ENCODE results near the gene MTMR12.

MTMR12 gene

DNA sequence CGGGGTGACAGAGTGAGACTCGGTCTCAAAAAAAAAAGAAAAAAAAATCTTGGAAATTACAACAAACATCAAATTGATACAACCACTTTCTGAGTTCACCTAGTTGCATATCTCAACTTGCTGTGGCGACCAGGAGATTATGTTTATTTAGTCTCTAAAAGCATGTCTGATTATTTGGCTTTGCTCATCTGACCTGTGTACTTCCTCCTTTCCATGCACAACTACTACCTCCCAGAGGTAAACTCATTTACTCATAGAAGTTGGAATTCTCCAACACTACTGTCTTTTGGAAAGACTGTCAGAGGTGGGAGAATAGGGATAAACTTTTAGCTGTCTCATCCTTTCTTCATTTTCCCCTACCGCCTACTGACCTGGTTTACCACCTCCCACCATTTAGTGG lies 42.6 kb downstream of the MTMR12 start:
- Histone ChIP-seq H3K9ac (ENCODE audit: low read length) (no peak overlapping the region), H3K9me3 (ENCODE audit: low read length) (no peaks in the 10 kb centered on the region), H3K27me3 (ENCODE audit: control insufficient read depth in 1 of 2, insufficient read depth in 2 of 2, low read length in 2 of 2) (no peaks in the 10 kb centered on the region), H3K36me3 (ENCODE audit: insufficient read depth, low read length) (peaks cover 65% of the 10 kb centered on the region), H3K4me3 (ENCODE audit: low read depth in 1 of 2, low read length in 2 of 2) (no peak overlapping the region), H3K4me1 (ENCODE audit: insufficient read depth, low read length) (no peaks in the 10 kb centered on the region), H3K27ac (ENCODE audit: low read depth, low read length) (no peak overlapping the region)

DNA sequence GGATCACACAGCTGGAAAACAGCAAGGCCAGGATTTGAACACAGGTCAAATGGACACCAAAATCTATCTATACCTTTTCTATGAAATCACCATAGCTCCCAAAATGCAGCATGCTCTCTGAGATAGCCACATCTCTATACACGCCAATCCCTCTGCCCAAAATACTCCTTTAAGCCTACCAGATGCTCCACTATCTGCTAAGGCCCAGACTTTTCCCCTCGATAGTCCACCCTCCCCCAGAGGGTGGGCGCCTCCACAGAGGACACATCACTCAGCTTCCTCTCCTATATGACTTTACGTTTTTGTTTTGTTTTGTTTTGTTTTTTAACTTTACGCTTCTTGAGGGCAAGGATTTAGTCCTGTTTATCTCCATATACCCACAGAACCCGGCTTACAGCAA lies 46.8 kb downstream of the MTMR12 start:
- Histone ChIP-seq H3K9me3 (ENCODE audit: low read length) (no peaks in the 10 kb centered on the region), H3K4me3 (ENCODE audit: low read depth in 1 of 2, low read length in 2 of 2) (no peak overlapping the region), H3K27me3 (ENCODE audit: control insufficient read depth in 1 of 2, insufficient read depth in 2 of 2, low read length in 2 of 2) (no peaks in the 10 kb centered on the region), H3K36me3 (ENCODE audit: insufficient read depth, low read length) (peaks cover 59% of the 10 kb centered on the region), H3K4me1 (ENCODE audit: insufficient read depth, low read length) (no peaks in the 10 kb centered on the region), H3K27ac (ENCODE audit: low read depth, low read length) (no peak overlapping the region), H3K9ac (ENCODE audit: low read length) (no peak overlapping the region)

DNA sequence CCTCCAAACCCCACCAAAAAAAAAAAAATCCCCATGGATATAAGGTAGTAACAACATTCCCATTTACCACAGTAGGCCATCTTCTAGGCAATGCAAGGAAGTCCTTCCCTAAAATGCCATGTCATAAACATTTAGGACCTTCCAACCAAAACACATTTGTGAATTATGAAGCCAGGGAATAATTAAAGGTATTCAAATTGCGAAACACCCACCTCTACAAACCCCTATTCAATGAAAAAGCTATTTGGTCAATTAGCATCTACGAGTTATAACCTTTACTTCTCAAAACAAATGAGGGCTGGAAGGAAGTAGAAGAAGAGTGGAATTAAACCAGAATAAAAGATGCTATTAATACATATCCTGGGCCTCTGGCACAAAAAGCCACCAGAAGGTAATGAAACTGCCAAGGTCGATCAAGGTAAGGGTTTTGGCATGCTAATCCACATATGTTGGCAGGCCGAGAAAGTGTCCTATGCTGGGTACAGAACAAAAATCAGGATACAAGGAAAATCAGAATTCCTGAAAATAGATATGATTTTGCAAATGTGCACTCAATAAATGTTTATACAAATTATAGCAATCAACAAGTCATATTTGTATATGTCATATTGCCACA lies 47.7 kb downstream of the MTMR12 start:
- Histone ChIP-seq H3K4me3 (ENCODE audit: low read depth in 1 of 2, low read length in 2 of 2) (no peak overlapping the region), H3K4me1 (ENCODE audit: insufficient read depth, low read length) (no peaks in the 10 kb centered on the region), H3K9me3 (ENCODE audit: low read length) (no peaks in the 10 kb centered on the region), H3K36me3 (ENCODE audit: insufficient read depth, low read length) (peaks cover 54% of the 10 kb centered on the region), H3K9ac (ENCODE audit: low read length) (no peak overlapping the region), H3K27me3 (ENCODE audit: control insufficient read depth in 1 of 2, insufficient read depth in 2 of 2, low read length in 2 of 2) (no peaks in the 10 kb centered on the region), H3K27ac (ENCODE audit: low read depth, low read length) (no peak overlapping the region)

DNA sequence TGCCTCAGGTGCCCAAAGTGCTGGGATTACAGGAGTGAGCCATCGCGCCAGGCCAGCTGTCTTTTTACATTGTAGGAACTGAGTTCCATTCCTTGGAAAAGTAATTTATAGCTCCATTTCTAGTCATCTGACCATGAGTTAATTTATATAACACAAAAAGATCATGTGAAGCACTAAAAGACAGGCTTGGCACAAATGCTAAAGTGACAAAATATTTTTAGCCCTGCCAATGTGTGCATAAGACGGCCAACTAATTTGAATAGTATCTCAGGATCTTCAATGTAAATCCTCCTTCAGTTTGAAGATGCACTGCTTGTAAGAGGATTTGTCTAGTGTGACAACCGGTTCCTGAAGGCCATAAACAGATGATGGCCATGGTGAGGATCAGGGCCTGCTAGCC lies 49.1 kb downstream of the MTMR12 start:
- Histone ChIP-seq H3K9ac (ENCODE audit: low read length) (no peak overlapping the region), H3K36me3 (ENCODE audit: insufficient read depth, low read length) (peaks cover 55% of the 10 kb centered on the region), H3K27me3 (ENCODE audit: control insufficient read depth in 1 of 2, insufficient read depth in 2 of 2, low read length in 2 of 2) (no peaks in the 10 kb centered on the region), H3K4me3 (ENCODE audit: low read depth in 1 of 2, low read length in 2 of 2) (no peak overlapping the region), H3K9me3 (ENCODE audit: low read length) (no peaks in the 10 kb centered on the region), H3K4me1 (ENCODE audit: insufficient read depth, low read length) (no peaks in the 10 kb centered on the region), H3K27ac (ENCODE audit: low read depth, low read length) (no peak overlapping the region)

DNA sequence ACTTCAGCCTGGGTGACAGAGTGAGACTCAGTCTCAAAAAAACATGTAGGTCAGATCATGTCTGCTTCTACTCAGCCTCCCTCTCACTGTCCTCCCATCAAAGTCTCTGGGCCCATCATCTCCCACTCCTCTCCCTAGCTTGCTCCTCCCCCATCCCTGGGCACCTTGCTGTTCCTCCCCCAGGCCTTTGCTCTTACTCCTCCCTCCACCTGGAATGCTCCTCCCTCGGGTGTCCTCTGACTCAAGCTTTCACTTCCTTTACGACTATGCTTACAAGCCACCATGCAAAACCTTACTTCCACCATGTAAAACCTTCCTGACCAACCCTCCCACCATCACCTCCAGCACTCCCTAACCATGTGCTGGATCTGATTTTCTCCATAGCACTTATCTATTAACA lies 51.5 kb downstream of the MTMR12 start:
- peaks cover 50% of the 10 kb centered on the region for H3K36me3 ChIP-seq (ENCODE audit: insufficient read depth, low read length)
- no peaks in the 10 kb centered on the region for H3K27me3 ChIP-seq (ENCODE audit: control insufficient read depth in 1 of 2, insufficient read depth in 2 of 2, low read length in 2 of 2)
- no peak overlapping the region for H3K27ac ChIP-seq (ENCODE audit: low read depth, low read length)
- H3K4me3 ChIP-seq (ENCODE audit: low read depth in 1 of 2, low read length in 2 of 2): no peak overlapping the region
- no peak overlapping the region for H3K9ac ChIP-seq (ENCODE audit: low read length)
- H3K9me3 ChIP-seq (ENCODE audit: low read length): no peaks in the 10 kb centered on the region
- H3K4me1 ChIP-seq (ENCODE audit: insufficient read depth, low read length): peaks cover 1% of the 10 kb centered on the region

DNA sequence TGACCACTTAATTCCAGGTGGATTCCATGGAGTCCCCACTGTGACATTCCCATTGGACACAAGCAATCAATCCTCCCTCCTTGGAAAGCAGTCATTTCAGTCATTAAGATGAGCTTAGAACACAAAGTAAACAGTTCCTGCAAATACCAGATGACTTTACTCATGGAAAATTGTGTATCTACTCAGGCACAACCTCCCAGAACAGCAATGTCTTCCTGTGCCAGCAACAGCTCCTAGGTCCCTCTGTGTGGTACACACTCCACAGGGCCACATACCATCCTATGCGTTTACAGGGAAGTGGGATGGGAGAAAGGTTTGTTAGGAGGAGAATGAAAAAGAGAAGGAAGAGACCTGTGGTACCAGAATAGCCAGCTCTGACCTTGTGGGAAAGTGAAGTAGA lies 53.7 kb downstream of the MTMR12 start:
- Histone ChIP-seq H3K9ac (ENCODE audit: low read length) (no peak overlapping the region), H3K9me3 (ENCODE audit: low read length) (no peaks in the 10 kb centered on the region), H3K4me1 (ENCODE audit: insufficient read depth, low read length) (peaks cover 9% of the 10 kb centered on the region), H3K36me3 (ENCODE audit: insufficient read depth, low read length) (peaks cover 41% of the 10 kb centered on the region), H3K4me3 (ENCODE audit: low read depth in 1 of 2, low read length in 2 of 2) (no peak overlapping the region), H3K27me3 (ENCODE audit: control insufficient read depth in 1 of 2, insufficient read depth in 2 of 2, low read length in 2 of 2) (no peaks in the 10 kb centered on the region), H3K27ac (ENCODE audit: low read depth, low read length) (no peak overlapping the region)

DNA sequence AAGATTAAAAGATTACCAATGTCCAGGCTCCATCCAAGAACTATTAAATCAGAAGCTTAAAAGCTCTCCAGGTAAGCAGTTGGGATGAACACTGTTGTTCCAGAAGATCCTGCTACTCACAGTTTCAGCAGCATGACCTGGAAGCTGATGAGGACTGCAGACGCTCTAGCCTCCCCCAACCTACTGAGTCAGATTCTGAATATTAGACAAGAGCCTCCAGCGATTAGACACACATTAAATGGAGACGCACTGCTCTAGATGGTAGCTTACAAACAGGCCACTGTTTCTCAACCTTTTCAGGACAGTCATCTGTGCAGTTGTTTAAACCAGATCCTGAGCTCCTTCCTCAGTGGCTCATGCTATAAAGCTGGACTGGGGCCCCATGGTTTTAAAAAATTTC lies 54.3 kb downstream of the MTMR12 start:
- Histone ChIP-seq H3K4me3 (ENCODE audit: low read depth in 1 of 2, low read length in 2 of 2) (no peak overlapping the region), H3K27ac (ENCODE audit: low read depth, low read length) (no peak overlapping the region), H3K9me3 (ENCODE audit: low read length) (no peaks in the 10 kb centered on the region), H3K4me1 (ENCODE audit: insufficient read depth, low read length) (peaks cover 9% of the 10 kb centered on the region), H3K9ac (ENCODE audit: low read length) (no peak overlapping the region), H3K27me3 (ENCODE audit: control insufficient read depth in 1 of 2, insufficient read depth in 2 of 2, low read length in 2 of 2) (no peaks in the 10 kb centered on the region), H3K36me3 (ENCODE audit: insufficient read depth, low read length) (peaks cover 47% of the 10 kb centered on the region)

DNA sequence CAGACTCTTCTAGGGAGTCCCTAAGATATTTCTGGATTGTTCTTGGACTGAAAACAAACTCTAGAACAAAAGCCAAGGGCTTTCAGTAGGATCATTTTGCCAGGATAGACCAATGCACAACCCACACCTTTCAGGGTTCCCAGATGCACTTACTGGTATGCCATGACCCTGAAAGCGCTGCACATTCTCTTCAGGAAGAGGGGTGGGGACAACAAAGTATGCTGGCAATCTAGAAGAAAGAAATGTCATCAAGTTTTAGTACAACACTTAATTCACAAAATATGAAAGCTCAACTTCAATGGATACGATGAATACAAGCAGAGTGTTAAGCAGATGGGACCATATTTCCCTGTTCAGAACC lies 57.2 kb downstream of the MTMR12 start:
- H3K9ac ChIP-seq (ENCODE audit: low read length): no peak overlapping the region
- no peak overlapping the region for H3K27ac ChIP-seq (ENCODE audit: low read depth, low read length)
- H3K36me3 ChIP-seq (ENCODE audit: insufficient read depth, low read length): peaks cover 50% of the 10 kb centered on the region
- H3K4me3 ChIP-seq (ENCODE audit: low read depth in 1 of 2, low read length in 2 of 2): no peak overlapping the region
- no peaks in the 10 kb centered on the region for H3K9me3 ChIP-seq (ENCODE audit: low read length)
- H3K27me3 ChIP-seq (ENCODE audit: control insufficient read depth in 1 of 2, insufficient read depth in 2 of 2, low read length in 2 of 2): no peaks in the 10 kb centered on the region
- peaks cover 9% of the 10 kb centered on the region for H3K4me1 ChIP-seq (ENCODE audit: insufficient read depth, low read length)

DNA sequence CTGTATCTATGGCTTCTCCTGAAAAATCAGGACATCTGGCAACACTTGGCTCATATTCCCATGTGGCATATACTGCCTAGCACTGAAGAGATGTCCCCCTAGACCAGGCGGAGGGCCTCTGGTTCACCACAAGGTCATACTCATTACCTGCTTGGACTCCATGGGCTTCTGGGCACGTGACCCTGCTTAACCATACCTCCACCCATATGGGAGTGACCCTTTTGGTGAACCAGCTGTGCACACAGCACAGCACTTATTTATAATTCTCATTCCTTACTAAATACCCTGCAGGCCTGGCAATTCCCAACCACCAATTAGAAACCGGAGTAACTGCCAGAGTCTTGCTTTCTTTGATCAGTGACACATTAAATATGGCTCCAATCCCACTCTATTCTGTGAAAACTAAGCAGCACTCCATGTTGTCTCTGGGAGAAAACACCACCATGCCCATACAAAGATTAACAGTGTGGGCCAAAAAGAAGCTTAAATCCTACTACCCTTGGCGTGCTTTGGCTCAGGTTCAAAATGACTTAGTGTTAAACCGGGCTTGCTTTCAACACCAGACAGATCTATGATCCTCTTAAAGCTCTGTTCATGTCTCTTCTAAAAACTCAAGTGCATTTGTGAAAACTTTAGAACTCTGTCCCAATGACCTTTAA lies 57.7 kb downstream of the MTMR12 start:
- H3K36me3 ChIP-seq (ENCODE audit: insufficient read depth, low read length): peaks cover 51% of the 10 kb centered on the region
- H3K4me3 ChIP-seq (ENCODE audit: low read depth in 1 of 2, low read length in 2 of 2): no peak overlapping the region
- H3K4me1 ChIP-seq (ENCODE audit: insufficient read depth, low read length): peaks cover 9% of the 10 kb centered on the region
- H3K27me3 ChIP-seq (ENCODE audit: control insufficient read depth in 1 of 2, insufficient read depth in 2 of 2, low read length in 2 of 2): no peaks in the 10 kb centered on the region
- H3K9ac ChIP-seq (ENCODE audit: low read length): no peak overlapping the region
- no peaks in the 10 kb centered on the region for H3K9me3 ChIP-seq (ENCODE audit: low read length)
- H3K27ac ChIP-seq (ENCODE audit: low read depth, low read length): peak overlapping the region; percentile 37

DNA sequence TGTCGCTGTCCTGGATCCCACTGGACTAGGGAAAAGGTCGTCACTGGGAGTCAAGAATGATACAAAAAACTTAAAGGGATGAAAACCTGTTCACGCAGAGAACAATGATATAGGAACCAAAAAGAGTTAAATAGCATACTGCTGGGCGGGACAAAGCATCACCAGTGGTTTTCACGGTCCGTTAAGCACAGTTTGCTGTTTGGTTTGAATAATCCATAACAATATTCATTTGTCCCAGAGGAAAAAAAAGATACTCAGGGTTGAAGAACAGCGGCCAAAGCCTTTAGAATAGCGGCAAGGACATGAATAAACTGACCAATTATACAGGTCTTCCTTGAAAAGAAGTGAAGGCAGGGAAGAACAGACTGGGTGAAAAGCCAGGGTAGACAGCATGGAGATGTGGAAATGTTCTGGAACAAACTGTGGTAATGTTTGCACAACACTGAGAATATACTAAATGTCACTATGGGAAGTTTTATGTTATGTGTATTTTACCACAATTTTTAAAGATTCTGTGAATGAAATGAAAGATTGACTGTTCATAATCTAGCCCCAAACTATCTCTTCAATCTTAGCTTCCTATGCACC lies 60.8 kb downstream of the MTMR12 start:
- Histone ChIP-seq H3K4me3 (ENCODE audit: low read depth in 1 of 2, low read length in 2 of 2) (no peak overlapping the region), H3K27me3 (ENCODE audit: control insufficient read depth in 1 of 2, insufficient read depth in 2 of 2, low read length in 2 of 2) (no peaks in the 10 kb centered on the region), H3K27ac (ENCODE audit: low read depth, low read length) (no peak overlapping the region), H3K4me1 (ENCODE audit: insufficient read depth, low read length) (peaks cover 9% of the 10 kb centered on the region), H3K36me3 (ENCODE audit: insufficient read depth, low read length) (peaks cover 53% of the 10 kb centered on the region), H3K9me3 (ENCODE audit: low read length) (no peaks in the 10 kb centered on the region), H3K9ac (ENCODE audit: low read length) (no peak overlapping the region)

DNA sequence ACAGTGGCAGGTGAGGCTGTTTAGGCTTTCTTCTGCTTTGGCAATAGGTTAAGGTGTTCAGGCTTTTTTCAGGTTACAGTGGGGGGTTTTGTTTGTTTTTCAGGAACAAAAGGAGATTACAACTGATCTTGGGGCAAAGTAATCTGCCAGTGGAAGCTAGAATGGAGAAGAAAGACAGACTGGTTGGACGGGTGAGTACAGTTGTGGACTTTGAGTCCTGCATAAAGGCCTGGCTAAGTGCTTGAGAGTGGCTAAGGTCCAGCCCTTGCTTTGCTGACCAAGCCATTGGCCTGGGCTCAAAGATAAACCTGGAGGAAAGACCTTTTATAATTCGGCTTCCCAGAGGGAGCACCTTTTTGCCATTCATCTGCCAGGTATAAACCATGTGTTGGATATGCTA lies 63.1 kb downstream of the MTMR12 start:
- Histone ChIP-seq H3K4me3 (ENCODE audit: low read depth in 1 of 2, low read length in 2 of 2) (no peak overlapping the region), H3K9ac (ENCODE audit: low read length) (no peak overlapping the region), H3K4me1 (ENCODE audit: insufficient read depth, low read length) (no peaks in the 10 kb centered on the region), H3K9me3 (ENCODE audit: low read length) (no peaks in the 10 kb centered on the region), H3K27ac (ENCODE audit: low read depth, low read length) (no peak overlapping the region), H3K27me3 (ENCODE audit: control insufficient read depth in 1 of 2, insufficient read depth in 2 of 2, low read length in 2 of 2) (no peaks in the 10 kb centered on the region), H3K36me3 (ENCODE audit: insufficient read depth, low read length) (peaks cover 62% of the 10 kb centered on the region)

DNA sequence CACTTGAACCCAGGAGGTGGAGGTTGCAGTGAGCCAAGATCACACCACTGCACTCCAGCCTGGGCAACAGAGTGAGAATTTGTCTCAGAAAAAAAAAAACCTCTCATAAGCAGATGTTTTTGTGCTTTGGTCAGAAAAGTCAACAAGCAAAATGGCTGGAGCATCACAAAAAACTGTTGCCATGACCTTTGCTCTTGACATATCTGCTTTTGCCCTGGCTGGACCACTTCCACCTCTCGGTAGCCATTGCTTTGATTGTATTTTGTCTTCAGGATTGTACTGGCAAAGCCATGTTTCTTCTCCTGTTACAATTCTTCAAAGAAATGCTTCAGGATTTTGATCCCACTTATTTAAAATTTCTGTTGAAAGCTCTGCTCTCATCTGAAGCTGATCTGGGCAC lies 67.0 kb downstream of the MTMR12 start:
- Histone ChIP-seq H3K36me3 (ENCODE audit: insufficient read depth, low read length) (peaks cover 53% of the 10 kb centered on the region), H3K4me3 (ENCODE audit: low read depth in 1 of 2, low read length in 2 of 2) (no peak overlapping the region), H3K9me3 (ENCODE audit: low read length) (no peaks in the 10 kb centered on the region), H3K4me1 (ENCODE audit: insufficient read depth, low read length) (no peaks in the 10 kb centered on the region), H3K27me3 (ENCODE audit: control insufficient read depth in 1 of 2, insufficient read depth in 2 of 2, low read length in 2 of 2) (no peaks in the 10 kb centered on the region), H3K27ac (ENCODE audit: low read depth, low read length) (no peak overlapping the region), H3K9ac (ENCODE audit: low read length) (no peak overlapping the region)
